ENCODE data around the gene GUCA2B.

DNA sequence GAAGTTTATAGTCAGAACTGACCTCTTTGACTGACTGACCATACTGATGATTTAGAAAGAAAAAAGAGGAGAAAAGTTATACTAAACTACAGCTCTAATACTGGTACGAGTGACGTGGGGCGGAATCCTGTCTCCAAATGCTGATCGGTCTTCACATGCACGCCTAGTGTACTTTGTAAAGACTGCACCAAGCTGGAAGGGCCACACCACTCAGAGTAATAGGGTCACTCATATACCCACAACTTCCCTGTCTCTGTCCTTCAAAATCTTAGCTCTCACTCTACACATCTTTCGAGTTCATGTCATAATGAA is 30.7 kb downstream of the GUCA2B start:
- TF ChIP-seq, protein P1, sequence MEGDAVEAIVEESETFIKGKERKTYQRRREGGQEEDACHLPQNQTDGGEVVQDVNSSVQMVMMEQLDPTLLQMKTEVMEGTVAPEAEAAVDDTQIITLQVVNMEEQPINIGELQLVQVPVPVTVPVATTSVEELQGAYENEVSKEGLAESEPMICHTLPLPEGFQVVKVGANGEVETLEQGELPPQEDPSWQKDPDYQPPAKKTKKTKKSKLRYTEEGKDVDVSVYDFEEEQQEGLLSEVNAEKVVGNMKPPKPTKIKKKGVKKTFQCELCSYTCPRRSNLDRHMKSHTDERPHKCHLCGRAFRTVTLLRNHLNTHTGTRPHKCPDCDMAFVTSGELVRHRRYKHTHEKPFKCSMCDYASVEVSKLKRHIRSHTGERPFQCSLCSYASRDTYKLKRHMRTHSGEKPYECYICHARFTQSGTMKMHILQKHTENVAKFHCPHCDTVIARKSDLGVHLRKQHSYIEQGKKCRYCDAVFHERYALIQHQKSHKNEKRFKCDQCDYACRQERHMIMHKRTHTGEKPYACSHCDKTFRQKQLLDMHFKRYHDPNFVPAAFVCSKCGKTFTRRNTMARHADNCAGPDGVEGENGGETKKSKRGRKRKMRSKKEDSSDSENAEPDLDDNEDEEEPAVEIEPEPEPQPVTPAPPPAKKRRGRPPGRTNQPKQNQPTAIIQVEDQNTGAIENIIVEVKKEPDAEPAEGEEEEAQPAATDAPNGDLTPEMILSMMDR (IDR thresholded peaks at IDR 0.05; ENCODE audit: insufficient read depth, low read length) = no peak
- TF ChIP-seq, protein P2, sequence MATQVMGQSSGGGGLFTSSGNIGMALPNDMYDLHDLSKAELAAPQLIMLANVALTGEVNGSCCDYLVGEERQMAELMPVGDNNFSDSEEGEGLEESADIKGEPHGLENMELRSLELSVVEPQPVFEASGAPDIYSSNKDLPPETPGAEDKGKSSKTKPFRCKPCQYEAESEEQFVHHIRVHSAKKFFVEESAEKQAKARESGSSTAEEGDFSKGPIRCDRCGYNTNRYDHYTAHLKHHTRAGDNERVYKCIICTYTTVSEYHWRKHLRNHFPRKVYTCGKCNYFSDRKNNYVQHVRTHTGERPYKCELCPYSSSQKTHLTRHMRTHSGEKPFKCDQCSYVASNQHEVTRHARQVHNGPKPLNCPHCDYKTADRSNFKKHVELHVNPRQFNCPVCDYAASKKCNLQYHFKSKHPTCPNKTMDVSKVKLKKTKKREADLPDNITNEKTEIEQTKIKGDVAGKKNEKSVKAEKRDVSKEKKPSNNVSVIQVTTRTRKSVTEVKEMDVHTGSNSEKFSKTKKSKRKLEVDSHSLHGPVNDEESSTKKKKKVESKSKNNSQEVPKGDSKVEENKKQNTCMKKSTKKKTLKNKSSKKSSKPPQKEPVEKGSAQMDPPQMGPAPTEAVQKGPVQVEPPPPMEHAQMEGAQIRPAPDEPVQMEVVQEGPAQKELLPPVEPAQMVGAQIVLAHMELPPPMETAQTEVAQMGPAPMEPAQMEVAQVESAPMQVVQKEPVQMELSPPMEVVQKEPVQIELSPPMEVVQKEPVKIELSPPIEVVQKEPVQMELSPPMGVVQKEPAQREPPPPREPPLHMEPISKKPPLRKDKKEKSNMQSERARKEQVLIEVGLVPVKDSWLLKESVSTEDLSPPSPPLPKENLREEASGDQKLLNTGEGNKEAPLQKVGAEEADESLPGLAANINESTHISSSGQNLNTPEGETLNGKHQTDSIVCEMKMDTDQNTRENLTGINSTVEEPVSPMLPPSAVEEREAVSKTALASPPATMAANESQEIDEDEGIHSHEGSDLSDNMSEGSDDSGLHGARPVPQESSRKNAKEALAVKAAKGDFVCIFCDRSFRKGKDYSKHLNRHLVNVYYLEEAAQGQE (IDR thresholded peaks at IDR 0.05; ENCODE audit: insufficient replicate concordance, low read depth) = no peak
- TF ChIP-seq POLR2AphosphoS5 (IDR thresholded peaks at IDR 0.05; ENCODE audit: low read depth) = no peak
- TF ChIP-seq GABPA (IDR thresholded peaks at IDR 0.05; ENCODE audit: low read depth) = no peak
